Mucosa of descending colon (tissue), 3 donors: ENCODE data around the gene RUBCN. TPM values are rescaled to one million over a fixed set of nuclear protein-coding genes. Genes with fewer than 3 reads are reported as not detected.

Source experiments
- ATAC-seq: fragments of 200-7000 bp; cut with Tn5 transposase; one replicate; pipeline ENCODE4 v1.9.1; 2020; ENCODE audit warnings: mild to moderate bottlenecking, moderate library complexity
- DNase-seq, 3 donors: peaks; one replicate each; pipeline ENCODE4 v3.0.0-alpha.2; 2020
- H3K36me3 ChIP-seq: fragments of 200-600 bp; one replicate; pipeline ENCODE4 v1.8.0; 2021; ENCODE audit warnings: low read depth, mild to moderate bottlenecking
- H3K4me1 ChIP-seq: fragments of 200-600 bp; one replicate; pipeline ENCODE4 v1.8.0; 2021; ENCODE audit warnings: low read depth, mild to moderate bottlenecking
- H3K4me3 ChIP-seq: fragments of 200-600 bp; one replicate; pipeline ENCODE4 v1.8.0; 2021; ENCODE audit warnings: mild to moderate bottlenecking
- H3K9me3 ChIP-seq: fragments of 200-600 bp; one replicate; pipeline ENCODE4 v1.8.0; 2021; ENCODE audit warnings: mild to moderate bottlenecking
- CTCF ChIP-seq: fragments of 200-600 bp; IDR thresholded peaks from one replicate; pipeline ENCODE4 v1.8.0; 2022; ENCODE audit warnings: antibody characterized with exemption, mild to moderate bottlenecking
- intact Hi-C, 2 donors: fragments of 100-400 bp; cut with DNase I in 1 of 2; cut with micrococcal nuclease in 1 of 2; formaldehyde crosslinking; loops; one replicate each; pipeline versions ENCODE4 v1.11.0 to v1.11.1; 2022; cut with DNase I, micrococcal nuclease
- total RNA-seq, 3 donors: library from RNA; stranded (reverse); fragmentation: NEBNext Ultra II Directional in 2 of 3; extraction: Animal tissue kit (Norgen Biotek cat#: 25700) in 2 of 3; gene quantifications; one replicate each; pipeline versions ENCODE4 v1.2.1 to v1.2.4, GENCODE V29; 2021 to 2023
- donor health status: DM: no; HTN: no; CAD: no; lungs with moderate emphysema.
- donor health status: DM: no; HTN: no; CAD: no.
- donor health status: DM: no; HTN: yes; CAD: no.

Gene RUBCN
- total RNA-seq, 3 donors from 2014 or later, result 18.8 to 27.6 (median 23.5) TPM

GRCh38 chr3:197697355-197697754, 39.3 kb downstream of the RUBCN start:
- H3K9me3 ChIP-seq, result no peaks in the 10 kb centered on the region
- ATAC-seq (no peak), DNase-seq (no peak)
- no peak for TF ChIP-seq CTCF
- no peak overlapping the region for H3K4me3 ChIP-seq
- peaks cover 3% of the 10 kb centered on the region for H3K36me3 ChIP-seq
- no peaks in the 10 kb centered on the region for H3K4me1 ChIP-seq
- intact Hi-C loops, result no loop called here

- DNase-seq (no peak), ATAC-seq (no peak)
- intact Hi-C loops, result no loop called here
- Histone ChIP-seq H3K4me1 (no peaks in the 10 kb centered on the region), H3K9me3 (no peaks in the 10 kb centered on the region), H3K36me3 (peaks cover 3% of the 10 kb centered on the region), H3K4me3 (no peak overlapping the region)
- TF ChIP-seq CTCF, result no peak
Measured at GRCh38 chr3:197694251-197694650, 42.5 kb downstream of the RUBCN start.

- DNase-seq, result no peak
Measured at GRCh38 chr3:197692641-197693040, 44.1 kb downstream of the RUBCN start.

GRCh38 chr3:197690754-197691153, 46.0 kb downstream of the RUBCN start:
- no peaks in the 10 kb centered on the region for H3K9me3 ChIP-seq
- intact Hi-C loops, result no loop called here
- H3K4me3 ChIP-seq, result no peak overlapping the region
- H3K4me1 ChIP-seq, result no peaks in the 10 kb centered on the region
- H3K36me3 ChIP-seq, result peaks cover 3% of the 10 kb centered on the region
- DNase-seq (no peak), ATAC-seq (no peak)
- TF ChIP-seq CTCF, result no peak

More at GRCh38 chr3:197692641-197693040, 44.1 kb downstream of the RUBCN start:
- no peak for ATAC-seq
- H3K36me3 ChIP-seq, result peaks cover 3% of the 10 kb centered on the region
- H3K4me3 ChIP-seq, result no peak overlapping the region
- TF ChIP-seq CTCF, result no peak
- no peaks in the 10 kb centered on the region for H3K4me1 ChIP-seq
- intact Hi-C loops, result no loop called here
- H3K9me3 ChIP-seq, result no peaks in the 10 kb centered on the region

GRCh38 chr3:197687570-197687969, 49.1 kb downstream of the RUBCN start:
- Histone ChIP-seq H3K9me3 (no peaks in the 10 kb centered on the region), H3K36me3 (no peaks in the 10 kb centered on the region), H3K4me3 (no peak overlapping the region), H3K4me1 (no peaks in the 10 kb centered on the region)
- intact Hi-C loops, result no loop called here
- ATAC-seq (no peak), DNase-seq (no peak)
- no peak for TF ChIP-seq CTCF

- no peaks in the 10 kb centered on the region for H3K4me1 ChIP-seq
- intact Hi-C loops, result no loop called here
- no peak for DNase-seq
- H3K36me3 ChIP-seq, result no peaks in the 10 kb centered on the region
- H3K9me3 ChIP-seq, result no peaks in the 10 kb centered on the region
- no peak for ATAC-seq
- no peak overlapping the region for H3K4me3 ChIP-seq
- TF ChIP-seq CTCF, result no peak
Measured at GRCh38 chr3:197686899-197687298, 49.8 kb downstream of the RUBCN start.
